Endothelial cell of umbilical vein (primary cell): ENCODE data around the gene OR5K2.

ENCODE experiments used
- CTCF ChIP-seq, 2 donors: IDR thresholded peaks; 1 replicate in 1 of 2; 2 replicates in 1 of 2; pipeline ENCODE4 v1.5.1; 2011; ENCODE audit warnings: low read length in 2 of 2, mild to moderate bottlenecking in 2 of 2, moderate library complexity in 2 of 2, control low read depth in 1 of 2, inconsistent platforms in 1 of 2, low read depth in 1 of 2; ENCODE audit not compliant: insufficient read depth in 1 of 2; ENCODE audit errors: extremely low read depth in 1 of 2
- GATA2 ChIP-seq: IDR thresholded peaks from 2 replicates; pipeline ENCODE4 v1.7.0; 2011; ENCODE audit warnings: low read depth, mild to moderate bottlenecking, moderate library complexity, mixed read lengths, low read length; ENCODE audit not compliant: insufficient read length, insufficient read depth
- MYC ChIP-seq: IDR thresholded peaks from one replicate; pipeline ENCODE4 v1.6.1; 2011; ENCODE audit warnings: mild to moderate bottlenecking, low read depth, low read length
- POLR2A ChIP-seq: IDR thresholded peaks from 2 replicates; pipeline ENCODE4 v1.6.1; 2012; ENCODE audit warnings: low read depth, mild to moderate bottlenecking, control low read depth, low read length

- TF ChIP-seq CTCF (IDR thresholded peaks at IDR 0.05; ENCODE audit: extremely low read depth in 1 of 2, insufficient read depth in 1 of 2, low read depth in 1 of 2, low read length in 2 of 2), result no peak
- TF ChIP-seq GATA2, result no peak
- TF ChIP-seq POLR2A, result no peak
- TF ChIP-seq MYC, result no peak
Measured at GRCh38 chr3:98525494-98525893, 28.0 kb downstream of the OR5K2 start.
